Measurements from ENCODE around the gene CACFD1. TPM values are rescaled to one million over a fixed set of nuclear protein-coding genes. Genes with fewer than 3 reads are reported as not detected.

Gene CACFD1
- total and polyA plus RNA-seq, 3 experiments from 2014 or later: 1.3 to 2.6 (median 2.5) TPM

DNA sequence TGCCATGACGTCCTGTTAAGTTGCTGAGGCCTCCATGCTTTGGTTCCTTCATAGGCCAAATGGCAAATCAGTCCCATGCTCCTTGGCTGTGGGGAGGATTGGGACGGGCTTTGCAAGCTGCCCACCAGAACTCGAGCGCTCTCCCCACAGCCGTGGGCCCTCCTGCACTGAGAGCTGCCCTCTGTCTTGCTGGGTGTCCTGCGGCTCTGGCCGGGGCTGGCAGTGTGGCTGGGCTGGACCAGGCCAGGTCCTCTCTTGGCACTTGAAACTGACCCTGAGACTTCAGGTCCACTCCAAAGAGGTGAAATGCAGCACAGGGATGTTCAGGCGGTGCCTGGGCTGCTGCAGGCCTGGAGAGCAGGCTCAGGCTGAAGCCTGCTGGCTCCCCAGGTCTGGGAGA is 57.9 kb downstream of the CACFD1 start:
- DNase-seq: no peak
- Histone ChIP-seq H3K27me3 (ENCODE audit: insufficient read depth, low read length, poor library complexity, severe bottlenecking) (no peaks in the 10 kb centered on the region), H3K4me1 (ENCODE audit: insufficient read depth, low read length) (no peaks in the 10 kb centered on the region), H3K36me3 (ENCODE audit: insufficient read depth, low read length) (no peaks in the 10 kb centered on the region), H3K4me3 (ENCODE audit: low read length) (no peak overlapping the region), H3K9me3 (ENCODE audit: low read length) (no peaks in the 10 kb centered on the region), H3K27ac (ENCODE audit: low read depth, low read length) (no peak overlapping the region)
- POLR2A ChIA-PET: no interaction called here
- no peaks in the 10 kb centered on the region for H3K9me3 Mint-ChIP-seq
- no peaks in the 10 kb centered on the region for H3K4me1 Mint-ChIP-seq
- CTCF ChIA-PET: no interaction called here
- H3K27ac Mint-ChIP-seq: no peak overlapping the region
- no peak overlapping the region for H3K4me3 Mint-ChIP-seq
- no peaks in the 10 kb centered on the region for H3K36me3 Mint-ChIP-seq
- peaks cover 5 to 13% of the 10 kb centered on the region in 2 donors for H3K27me3 Mint-ChIP-seq

DNA sequence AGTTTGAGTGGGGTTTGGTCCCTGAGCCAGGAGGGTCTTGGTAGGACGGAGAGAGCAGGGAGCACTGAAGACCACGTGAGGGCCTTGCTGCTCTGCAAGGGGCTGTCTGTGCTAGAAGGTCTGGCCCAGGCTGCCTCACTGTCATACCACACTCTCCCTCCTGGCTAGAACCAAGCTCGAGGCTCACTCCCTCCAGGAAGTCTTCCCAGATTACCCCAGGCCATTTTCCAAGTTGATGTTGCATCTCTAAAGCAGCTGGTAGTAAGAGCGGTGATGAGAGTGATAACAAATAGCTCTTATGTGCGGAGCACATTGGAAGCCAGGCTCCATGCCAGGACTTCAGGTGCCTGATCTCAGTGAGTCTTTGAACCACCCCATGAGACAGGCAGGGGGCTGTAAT is 58.4 kb downstream of the CACFD1 start:
- Histone ChIP-seq H3K4me3 (ENCODE audit: low read length) (no peak overlapping the region), H3K36me3 (ENCODE audit: insufficient read depth, low read length) (no peaks in the 10 kb centered on the region), H3K27me3 (ENCODE audit: insufficient read depth, low read length, poor library complexity, severe bottlenecking) (no peaks in the 10 kb centered on the region), H3K9me3 (ENCODE audit: low read length) (no peaks in the 10 kb centered on the region), H3K4me1 (ENCODE audit: insufficient read depth, low read length) (no peaks in the 10 kb centered on the region), H3K27ac (ENCODE audit: low read depth, low read length) (no peak overlapping the region)
- Mint-ChIP-seq H3K4me1 (no peaks in the 10 kb centered on the region), H3K4me3 (no peak overlapping the region), H3K27me3 (peaks cover 5 to 13% of the 10 kb centered on the region in 2 donors), H3K27ac (no peak overlapping the region), H3K9me3 (no peaks in the 10 kb centered on the region), H3K36me3 (no peaks in the 10 kb centered on the region)
- CTCF ChIA-PET: no interaction called here
- DNase-seq: no peak
- POLR2A ChIA-PET: no interaction called here

GRCh38 chr9:133518706-133519449 is 59.1 kb downstream of the CACFD1 start:
- Mint-ChIP-seq H3K4me1 (no peaks in the 10 kb centered on the region), H3K4me3 (no peak overlapping the region), H3K27me3 (peaks cover 5 to 13% of the 10 kb centered on the region in 2 donors), H3K27ac (no peak overlapping the region), H3K36me3 (no peaks in the 10 kb centered on the region), H3K9me3 (no peaks in the 10 kb centered on the region)
- H3K36me3 ChIP-seq (ENCODE audit: insufficient read depth, low read length): no peaks in the 10 kb centered on the region
- no peaks in the 10 kb centered on the region for H3K27me3 ChIP-seq (ENCODE audit: insufficient read depth, low read length, poor library complexity, severe bottlenecking)
- no peaks in the 10 kb centered on the region for H3K4me1 ChIP-seq (ENCODE audit: insufficient read depth, low read length)
- H3K27ac ChIP-seq (ENCODE audit: low read depth, low read length): no peak overlapping the region
- no peak for DNase-seq
- POLR2A ChIA-PET: no interaction called here
- no peak overlapping the region for H3K4me3 ChIP-seq (ENCODE audit: low read length)
- no peaks in the 10 kb centered on the region for H3K9me3 ChIP-seq (ENCODE audit: low read length)
- CTCF ChIA-PET: no interaction called here

GRCh38 chr9:133519693-133520092 is 59.9 kb downstream of the CACFD1 start:
- DNase-seq: no peak
- H3K27me3 ChIP-seq (ENCODE audit: insufficient read depth, low read length, poor library complexity, severe bottlenecking): no peaks in the 10 kb centered on the region
- H3K36me3 ChIP-seq (ENCODE audit: insufficient read depth, low read length): no peaks in the 10 kb centered on the region
- CTCF ChIA-PET: interaction anchor here (1.2 kb wide), 1 partner anchor 9 kb away, joined by 4 read pairs; no protein-coding TSS in a partner anchor
- no peak overlapping the region for H3K27ac ChIP-seq (ENCODE audit: low read depth, low read length)
- POLR2A ChIA-PET: no interaction called here
- no peaks in the 10 kb centered on the region for H3K9me3 ChIP-seq (ENCODE audit: low read length)
- H3K4me3 ChIP-seq (ENCODE audit: low read length): no peak overlapping the region
- H3K27ac Mint-ChIP-seq: no peak overlapping the region
- H3K36me3 Mint-ChIP-seq: no peaks in the 10 kb centered on the region
- no peaks in the 10 kb centered on the region for H3K9me3 Mint-ChIP-seq
- H3K27me3 Mint-ChIP-seq: peaks cover 5 to 13% of the 10 kb centered on the region in 2 donors
- H3K4me1 ChIP-seq (ENCODE audit: insufficient read depth, low read length): no peaks in the 10 kb centered on the region
- H3K4me3 Mint-ChIP-seq: no peak overlapping the region
- no peaks in the 10 kb centered on the region for H3K4me1 Mint-ChIP-seq

DNA sequence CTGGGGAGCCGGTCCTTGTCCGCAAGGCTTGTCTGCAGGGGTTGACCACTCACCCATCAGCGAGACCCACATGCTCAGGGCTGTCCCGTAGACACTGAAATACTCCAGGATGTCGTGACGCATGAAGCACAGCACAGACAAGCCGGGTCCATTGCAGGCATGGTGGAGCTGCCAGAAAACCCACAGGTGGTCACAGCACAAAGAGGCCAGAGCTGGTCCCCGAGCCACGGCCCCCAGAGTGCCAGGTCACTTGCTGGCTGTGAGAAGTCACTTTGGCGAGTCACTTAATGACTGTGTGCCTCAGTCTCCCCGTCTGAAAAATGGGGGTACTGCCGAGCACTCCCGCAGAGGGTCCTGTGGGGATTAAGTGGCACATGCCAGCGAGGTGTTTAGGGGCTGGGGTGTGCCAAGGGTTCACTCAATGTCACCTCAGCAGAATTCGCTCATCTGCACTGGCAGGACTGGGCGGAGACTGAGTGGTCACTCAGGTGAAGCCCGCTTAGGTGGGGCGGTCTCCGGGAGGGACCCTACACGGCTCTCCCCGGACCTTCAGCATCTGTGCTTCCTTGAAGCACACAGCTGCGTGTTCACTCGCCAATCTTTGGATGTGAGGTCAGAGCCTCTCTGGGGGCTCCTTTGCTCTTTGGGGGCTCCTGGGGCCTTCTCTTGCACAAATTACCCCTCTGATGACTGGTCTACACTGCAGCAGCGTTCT is 60.5 kb downstream of the CACFD1 start:
- H3K36me3 Mint-ChIP-seq: no peaks in the 10 kb centered on the region
- CTCF ChIA-PET: interaction anchor here (1.2 kb wide), 1 partner anchor 9 kb away, joined by 4 read pairs; no protein-coding TSS in a partner anchor
- no peaks in the 10 kb centered on the region for H3K4me1 ChIP-seq (ENCODE audit: insufficient read depth, low read length)
- no peaks in the 10 kb centered on the region for H3K27me3 ChIP-seq (ENCODE audit: insufficient read depth, low read length, poor library complexity, severe bottlenecking)
- POLR2A ChIA-PET: no interaction called here
- no peaks in the 10 kb centered on the region for H3K9me3 Mint-ChIP-seq
- H3K9me3 ChIP-seq (ENCODE audit: low read length): no peaks in the 10 kb centered on the region
- H3K4me3 Mint-ChIP-seq: no peak overlapping the region
- no peak overlapping the region for H3K27ac ChIP-seq (ENCODE audit: low read depth, low read length)
- no peak overlapping the region for H3K27ac Mint-ChIP-seq
- no peaks in the 10 kb centered on the region for H3K36me3 ChIP-seq (ENCODE audit: insufficient read depth, low read length)
- no peak overlapping the region for H3K4me3 ChIP-seq (ENCODE audit: low read length)
- DNase-seq: no peak
- H3K4me1 Mint-ChIP-seq: no peaks in the 10 kb centered on the region
- H3K27me3 Mint-ChIP-seq: peaks cover 5 to 13% of the 10 kb centered on the region in 2 donors

Other genes starting within 250 kb of the CACFD1 start
- gene ABO, start 184.8 kb upstream of the CACFD1 start, total RNA-seq: not detected
- gene ABO, start 184.8 kb upstream of the CACFD1 start, polyA plus RNA-seq: not detected
- 10 to 100 TPM; 30.9 to 32.0 TPM for gene SURF6, start 123.8 kb upstream of the CACFD1 start, total RNA-seq
- gene SURF6, start 123.8 kb upstream of the CACFD1 start, polyA plus RNA-seq: 15.1 TPM
- gene MED22, start 111.8 kb upstream of the CACFD1 start, total RNA-seq: 10 to 100 TPM; 43.3 to 46.3 TPM
- 19.0 TPM for gene MED22, start 111.8 kb upstream of the CACFD1 start, polyA plus RNA-seq
- gene RPL7A, start 111.8 kb upstream of the CACFD1 start, total RNA-seq: 1,000 to 10,000 TPM; 3,139 to 3,155 TPM
- 1,038 TPM for gene RPL7A, start 111.8 kb upstream of the CACFD1 start, polyA plus RNA-seq
- gene SURF1, start 103.5 kb upstream of the CACFD1 start, total RNA-seq: 10 to 100 TPM; 35.9 to 37.8 TPM
- gene SURF1, start 103.5 kb upstream of the CACFD1 start, polyA plus RNA-seq: 110 TPM
- 10 to 100 TPM; 34.9 to 35.2 TPM for gene SURF2, start 103.4 kb upstream of the CACFD1 start, total RNA-seq
- 46.6 TPM for gene SURF2, start 103.4 kb upstream of the CACFD1 start, polyA plus RNA-seq
- 100 to 1,000 TPM; 239 to 250 TPM for gene SURF4, start 83.9 kb upstream of the CACFD1 start, total RNA-seq
- gene SURF4, start 83.9 kb upstream of the CACFD1 start, polyA plus RNA-seq: 202 TPM
- gene STKLD1, start 83.6 kb upstream of the CACFD1 start, total RNA-seq: under 1 TPM; 0.24 to 0.91 TPM
- gene STKLD1, start 83.6 kb upstream of the CACFD1 start, polyA plus RNA-seq: 0.75 TPM
- gene REXO4, start 42.0 kb upstream of the CACFD1 start, total RNA-seq: 10 to 100 TPM; 52.4 to 56.4 TPM
- 25.8 TPM for gene REXO4, start 42.0 kb upstream of the CACFD1 start, polyA plus RNA-seq
- 1 to 10 TPM; 1.0 to 1.1 TPM for gene ADAMTS13, start 37.6 kb upstream of the CACFD1 start, total RNA-seq
- gene ADAMTS13, start 37.6 kb upstream of the CACFD1 start, polyA plus RNA-seq: 0.32 TPM
- 10 to 100 TPM; 15.5 to 16.3 TPM for gene SLC2A6, start 19.1 kb downstream of the CACFD1 start, total RNA-seq
- 4.0 TPM for gene SLC2A6, start 19.1 kb downstream of the CACFD1 start, polyA plus RNA-seq
- not detected for gene MYMK, start 65.0 kb downstream of the CACFD1 start, total RNA-seq
- not detected for gene MYMK, start 65.0 kb downstream of the CACFD1 start, polyA plus RNA-seq
- gene ADAMTSL2, start 74.7 kb downstream of the CACFD1 start, total RNA-seq: not detected
- gene ADAMTSL2, start 74.7 kb downstream of the CACFD1 start, polyA plus RNA-seq: not detected
- not detected for gene FAM163B, start 149.4 kb downstream of the CACFD1 start, total RNA-seq
- gene FAM163B, start 149.4 kb downstream of the CACFD1 start, polyA plus RNA-seq: not detected
- not detected for gene DBH, start 176.4 kb downstream of the CACFD1 start, total RNA-seq
- gene DBH, start 176.4 kb downstream of the CACFD1 start, polyA plus RNA-seq: not detected